Transverse colon (tissue), 4 donors: ENCODE data around the gene LRRC4B.

Source experiments
- EP300 ChIP-seq: sonication (generic); formaldehyde crosslinking; IDR thresholded peaks from one replicate; pipeline ENCODE4 v1.6.1; 2017; ENCODE audit warnings: antibody characterized with exemption, low read depth
- POLR2A ChIP-seq: fragments of 450-650 bp; IDR thresholded peaks from one replicate; pipeline ENCODE4 v1.6.1; 2016; ENCODE audit warnings: antibody characterized with exemption, mild to moderate bottlenecking, moderate library complexity
- POLR2AphosphoS5 ChIP-seq, 3 donors: sonication (generic); formaldehyde crosslinking; IDR thresholded peaks; one replicate each; pipeline ENCODE4 v1.6.1; 2016; ENCODE audit warnings: antibody characterized with exemption in 3 of 3
- TF ChIP-seq, protein P1 (sequence below), 5 experiments: fragments of 200-600 bp in 3 of 5; fragments of 450-650 bp in 2 of 5; sonication (generic) in 3 of 5; IDR thresholded peaks; 1 replicate in 2 of 5; 2 replicates in 3 of 5; pipeline ENCODE4 v1.5.1; 2016 to 2017; ENCODE audit warnings: antibody characterized with exemption in 5 of 5, inconsistent platforms in 3 of 5, mild to moderate bottlenecking in 2 of 5, moderate library complexity in 1 of 5

- TF ChIP-seq, protein P1, sequence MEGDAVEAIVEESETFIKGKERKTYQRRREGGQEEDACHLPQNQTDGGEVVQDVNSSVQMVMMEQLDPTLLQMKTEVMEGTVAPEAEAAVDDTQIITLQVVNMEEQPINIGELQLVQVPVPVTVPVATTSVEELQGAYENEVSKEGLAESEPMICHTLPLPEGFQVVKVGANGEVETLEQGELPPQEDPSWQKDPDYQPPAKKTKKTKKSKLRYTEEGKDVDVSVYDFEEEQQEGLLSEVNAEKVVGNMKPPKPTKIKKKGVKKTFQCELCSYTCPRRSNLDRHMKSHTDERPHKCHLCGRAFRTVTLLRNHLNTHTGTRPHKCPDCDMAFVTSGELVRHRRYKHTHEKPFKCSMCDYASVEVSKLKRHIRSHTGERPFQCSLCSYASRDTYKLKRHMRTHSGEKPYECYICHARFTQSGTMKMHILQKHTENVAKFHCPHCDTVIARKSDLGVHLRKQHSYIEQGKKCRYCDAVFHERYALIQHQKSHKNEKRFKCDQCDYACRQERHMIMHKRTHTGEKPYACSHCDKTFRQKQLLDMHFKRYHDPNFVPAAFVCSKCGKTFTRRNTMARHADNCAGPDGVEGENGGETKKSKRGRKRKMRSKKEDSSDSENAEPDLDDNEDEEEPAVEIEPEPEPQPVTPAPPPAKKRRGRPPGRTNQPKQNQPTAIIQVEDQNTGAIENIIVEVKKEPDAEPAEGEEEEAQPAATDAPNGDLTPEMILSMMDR (IDR thresholded peaks at IDR 0.05), result no peak
- TF ChIP-seq POLR2AphosphoS5 (IDR thresholded peaks at IDR 0.05) (no peak), POLR2A (no peak), EP300 (no peak)
Observed at GRCh38 chr19:50492303-50493052, 75.8 kb downstream of the LRRC4B start.
